ENCODE results near the gene IGDCC3. TPM values are rescaled to one million over a fixed set of nuclear protein-coding genes. Genes with fewer than 3 reads are reported as not detected.

The IGDCC3 gene
- total and polyA plus RNA-seq, 2 of the 8 experiments (the other 6 are each of a cell fraction or from before 2014, with no cell fraction given) = 26.8 to 45.7 TPM

- H3K23ac ChIP-seq (ENCODE audit: insufficient read length) = no peak overlapping the region
- no peak overlapping the region for H2BK12ac ChIP-seq (ENCODE audit: low read depth, low read length)
- no peak overlapping the region for H3K4me3 ChIP-seq (ENCODE audit: extremely low read depth in 1 of 4, insufficient read depth in 2 of 4, low read depth in 3 of 4, low read length in 4 of 4)
- no peak overlapping the region for H4K8ac ChIP-seq (ENCODE audit: extremely low read depth, insufficient read depth, low read length)
- H3K4me2 ChIP-seq (ENCODE audit: insufficient read depth in 1 of 2, low read depth in 2 of 2, low read length in 2 of 2) = no peak overlapping the region
- no peak overlapping the region for H3K14ac ChIP-seq (ENCODE audit: insufficient read length)
- H3K56ac ChIP-seq (replicated peaks; ENCODE audit: insufficient read length, low read depth, low read length) = no peak overlapping the region
- H3K18ac ChIP-seq (ENCODE audit: extremely low read depth, low read length) = no peak overlapping the region
- H2BK20ac ChIP-seq (ENCODE audit: low read length) = no peak overlapping the region
- peaks cover 14% of the 10 kb centered on the region; the same call in 1 of the 2 replicates for H3K23me2 ChIP-seq (ENCODE audit: low read depth, low read length)
- POLR2A ChIA-PET (ENCODE audit: partially characterized antibody) = interaction anchor here (0.7 to 1.4 kb wide), 5 partner anchors 16 to 77 kb away, joined by 3 to 5 read pairs (median 3); no protein-coding TSS in a partner anchor
- no peak overlapping the region for H4K5ac ChIP-seq (ENCODE audit: insufficient read length, low read depth, low read length)
- H4K20me1 ChIP-seq (replicated peaks in 1 of 2; ENCODE audit: control insufficient read depth in 1 of 2, insufficient read depth in 2 of 2, low read length in 2 of 2) = peaks cover 0 to 5% of the 10 kb centered on the region in 2 experiments
- H2AFZ ChIP-seq (ENCODE audit: low read length) = no peak overlapping the region
- CTCF ChIA-PET (ENCODE audit: partially characterized antibody) = interaction anchor here (0.8 to 18.3 kb wide), 3 partner anchors 22 to 72 kb away, joined by 3 to 547 read pairs (median 5); no protein-coding TSS in a partner anchor
- FAIRE-seq (no peak), DNase-seq (ENCODE audit: low read depth in 1 of 2, low spot score in 2 of 2) (no peak)
- H3K27me3 ChIP-seq (replicated peaks in 1 of 4; ENCODE audit: control insufficient read depth in 3 of 4, extremely low read depth in 1 of 4, insufficient read depth in 3 of 4, low read length in 3 of 4) = peaks cover 14 to 31% (median 29%) of the 10 kb centered on the region in 4 experiments; a peak in 6 of 7 replicates
- H3K4ac ChIP-seq (replicated peaks; ENCODE audit: insufficient read length, low read depth, low read length) = no peak overlapping the region
- no peak overlapping the region for H2AK5ac ChIP-seq (ENCODE audit: low read depth, low read length)
- H3K79me2 ChIP-seq (ENCODE audit: control insufficient read depth in 1 of 2, insufficient read depth in 2 of 2, low read length in 2 of 2) = no peaks in the 10 kb centered on the region
- H2BK120ac ChIP-seq (replicated peaks; ENCODE audit: low read depth, low read length) = no peak overlapping the region
- no peak overlapping the region for H2BK5ac ChIP-seq (ENCODE audit: low read depth, low read length)
- TF ChIP-seq SIRT6 (IDR thresholded peaks at IDR 0.05; ENCODE audit: low read length) = no peak
- TF ChIP-seq SRF (IDR thresholded peaks at IDR 0.05; ENCODE audit: low read depth, low read length) = no peak
- no peak for TF ChIP-seq ZNF274 (IDR thresholded peaks at IDR 0.05; ENCODE audit: borderline replicate concordance, extremely low read depth, low read length)
- no peak for TF ChIP-seq BRCA1 (IDR thresholded peaks at IDR 0.05; ENCODE audit: low read depth, low read length)
- TF ChIP-seq EP300 (IDR thresholded peaks at IDR 0.05; ENCODE audit: borderline replicate concordance in 1 of 2, low read depth in 2 of 2, low read length in 2 of 2) = no peak
- no peak for TF ChIP-seq CTBP2 (IDR thresholded peaks at IDR 0.05; ENCODE audit: borderline replicate concordance, insufficient read depth, insufficient read length, low read length)
- TF ChIP-seq SP1 (IDR thresholded peaks at IDR 0.05; ENCODE audit: low read depth, low read length) = no peak
- no peak for TF ChIP-seq KDM1A (IDR thresholded peaks at IDR 0.05; ENCODE audit: borderline replicate concordance, low read length)
- no peak for TF ChIP-seq RXRA (IDR thresholded peaks at IDR 0.05; ENCODE audit: insufficient read depth, low read depth, low read length)
- TF ChIP-seq E2F6 (IDR thresholded peaks at IDR 0.05) = no peak
- TF ChIP-seq CREB1 (IDR thresholded peaks at IDR 0.05) = no peak
- no peak for TF ChIP-seq BACH1 (IDR thresholded peaks at IDR 0.05; ENCODE audit: low read length)
- TF ChIP-seq SUZ12 (IDR thresholded peaks at IDR 0.05; ENCODE audit: low read length) = no peak
- no peaks in the 10 kb centered on the region for H3K79me1 ChIP-seq (ENCODE audit: low read depth, low read length)
- 90% methylated on average over 2 of the region's 2 CpGs; no CpG with 5 or more reads in 1 of the 2 experiments for WGBS, 2 experiments (ENCODE audit: extremely low coverage in 1 of 2, insufficient coverage in 1 of 2, insufficient read length in 1 of 2, insufficient replicate concordance in 2 of 2, low coverage in 1 of 2, low lambda C conversion rate in 2 of 2, missing lambda C conversion rate in 1 of 2)
- no peak overlapping the region for H3K27ac ChIP-seq (ENCODE audit: low read depth, low read length)
- no peak overlapping the region for H2BK15ac ChIP-seq (ENCODE audit: low read length)
- no peaks in the 10 kb centered on the region; a peak in 1 of 8 replicates for H3K36me3 ChIP-seq (ENCODE audit: control insufficient read depth in 2 of 4, insufficient read depth in 4 of 4, low read length in 3 of 4)
- no peak overlapping the region for H4K91ac ChIP-seq (replicated peaks; ENCODE audit: insufficient read length, low read length)
- no peaks in the 10 kb centered on the region for H3K9me3 ChIP-seq (ENCODE audit: insufficient read depth in 2 of 2, low read depth in 1 of 2, low read length in 1 of 2)
- H3K4me1 ChIP-seq (replicated peaks in 1 of 4; ENCODE audit: control insufficient read depth in 3 of 4, insufficient read depth in 4 of 4, low read length in 3 of 4) = peaks cover 0 to 12% (median 4%) of the 10 kb centered on the region in 4 experiments; a peak in 6 of 7 replicates
- no peak overlapping the region for H3K9ac ChIP-seq (replicated peaks in 1 of 4; ENCODE audit: extremely low read depth in 1 of 4, low read depth in 3 of 4, low read length in 3 of 4)
Measured at GRCh38 chr15:65392368-65392767, 14.6 kb upstream of the IGDCC3 start.

Measured in H1 (cell line).